ENCODE data around the gene SLC29A2. TPM values are rescaled to one million over a fixed set of nuclear protein-coding genes. Genes with fewer than 3 reads are reported as not detected.

Gene SLC29A2
- polyA plus RNA-seq, 1 of the 3 experiments (the other 2 are of a cell fraction), result 3.2 TPM

DNA sequence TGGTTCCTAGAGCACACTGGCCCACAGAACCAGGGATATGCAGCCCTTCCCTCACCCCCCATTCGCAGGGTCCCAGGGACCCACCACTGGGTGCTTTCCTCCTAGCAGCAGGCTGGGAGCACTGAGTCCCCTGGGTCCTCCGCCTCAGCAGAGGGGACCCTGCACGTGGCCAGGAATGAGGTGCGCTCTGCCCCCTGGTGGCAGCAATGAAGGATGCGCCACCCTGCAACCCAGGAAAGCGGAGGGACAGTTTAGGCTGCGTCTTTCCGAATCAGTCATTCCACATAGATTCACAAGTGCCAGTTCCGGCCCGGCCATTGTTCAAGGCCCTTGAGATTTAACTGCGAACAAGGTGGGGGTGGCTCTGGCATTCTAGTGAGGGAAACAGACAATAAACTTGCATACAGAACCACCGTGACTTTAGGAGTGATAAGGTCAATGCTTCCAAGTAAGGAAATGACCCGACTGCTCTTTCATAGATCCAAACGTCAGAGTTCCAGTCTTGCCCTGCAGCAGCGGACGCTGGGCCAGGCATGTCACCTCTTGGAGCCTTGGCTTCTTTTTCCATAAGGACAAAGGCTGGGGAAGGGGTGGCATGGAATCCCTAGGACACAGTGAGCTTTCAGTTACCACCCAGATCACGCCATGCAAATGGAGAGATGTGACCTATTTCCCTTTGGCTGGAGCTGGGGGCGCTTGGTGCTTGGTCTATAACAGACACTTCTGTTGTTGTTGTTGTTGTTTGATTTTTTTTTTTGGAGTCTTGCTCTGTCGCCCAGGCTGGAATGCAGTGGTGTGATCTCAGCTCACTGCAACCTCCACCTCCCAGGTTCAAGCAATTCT, 43.0 kb downstream of the SLC29A2 start (continued):
- no peak for TF ChIP-seq EZH2phosphoT487 (IDR thresholded peaks at IDR 0.05; ENCODE audit: borderline replicate concordance, low read depth)
- TF ChIP-seq EP300 (IDR thresholded peaks at IDR 0.05; ENCODE audit: borderline replicate concordance in 1 of 2, low read depth in 1 of 2, low read length in 1 of 2), result no peak
- TF ChIP-seq RAD21 (IDR thresholded peaks at IDR 0.05; ENCODE audit: low read length), result peak; percentile 88
- no peak for TF ChIP-seq TCF12 (IDR thresholded peaks at IDR 0.05)
- no peak for TF ChIP-seq POLR2AphosphoS5 (IDR thresholded peaks at IDR 0.05; ENCODE audit: low read depth, low read length)
- TF ChIP-seq FOSL2 (IDR thresholded peaks at IDR 0.05; ENCODE audit: borderline replicate concordance, low read depth), result no peak
- TF ChIP-seq RXRA (IDR thresholded peaks at IDR 0.05; ENCODE audit: borderline replicate concordance, low read depth), result no peak
- no peak for TF ChIP-seq GATA2 (CRISPR knock-in tag; IDR thresholded peaks at IDR 0.05)
- no peak; the same call in 1 of the 2 replicates for TF ChIP-seq NRF1 (IDR thresholded peaks at IDR 0.05; ENCODE audit: low read depth, low read length)
- TF ChIP-seq NFIC (IDR thresholded peaks at IDR 0.05; ENCODE audit: borderline replicate concordance), result no peak
- no peak; the same call in 1 of the 2 replicates for TF ChIP-seq RCOR1 (IDR thresholded peaks at IDR 0.05; ENCODE audit: low read length)
- no peak for TF ChIP-seq MEF2A (IDR thresholded peaks at IDR 0.05; ENCODE audit: borderline replicate concordance, low read depth)
- no peak for TF ChIP-seq TAF1 (IDR thresholded peaks at IDR 0.05; ENCODE audit: borderline replicate concordance, low read depth, low read length)
- TF ChIP-seq YY1 (IDR thresholded peaks at IDR 0.05; ENCODE audit: low read depth), result no peak
- TF ChIP-seq, protein P1, sequence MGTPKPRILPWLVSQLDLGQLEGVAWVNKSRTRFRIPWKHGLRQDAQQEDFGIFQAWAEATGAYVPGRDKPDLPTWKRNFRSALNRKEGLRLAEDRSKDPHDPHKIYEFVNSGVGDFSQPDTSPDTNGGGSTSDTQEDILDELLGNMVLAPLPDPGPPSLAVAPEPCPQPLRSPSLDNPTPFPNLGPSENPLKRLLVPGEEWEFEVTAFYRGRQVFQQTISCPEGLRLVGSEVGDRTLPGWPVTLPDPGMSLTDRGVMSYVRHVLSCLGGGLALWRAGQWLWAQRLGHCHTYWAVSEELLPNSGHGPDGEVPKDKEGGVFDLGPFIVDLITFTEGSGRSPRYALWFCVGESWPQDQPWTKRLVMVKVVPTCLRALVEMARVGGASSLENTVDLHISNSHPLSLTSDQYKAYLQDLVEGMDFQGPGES (IDR thresholded peaks at IDR 0.05; ENCODE audit: low read depth, low read length), result no peak
- no peak for TF ChIP-seq JUND (IDR thresholded peaks at IDR 0.05)
- TF ChIP-seq, protein P2, sequence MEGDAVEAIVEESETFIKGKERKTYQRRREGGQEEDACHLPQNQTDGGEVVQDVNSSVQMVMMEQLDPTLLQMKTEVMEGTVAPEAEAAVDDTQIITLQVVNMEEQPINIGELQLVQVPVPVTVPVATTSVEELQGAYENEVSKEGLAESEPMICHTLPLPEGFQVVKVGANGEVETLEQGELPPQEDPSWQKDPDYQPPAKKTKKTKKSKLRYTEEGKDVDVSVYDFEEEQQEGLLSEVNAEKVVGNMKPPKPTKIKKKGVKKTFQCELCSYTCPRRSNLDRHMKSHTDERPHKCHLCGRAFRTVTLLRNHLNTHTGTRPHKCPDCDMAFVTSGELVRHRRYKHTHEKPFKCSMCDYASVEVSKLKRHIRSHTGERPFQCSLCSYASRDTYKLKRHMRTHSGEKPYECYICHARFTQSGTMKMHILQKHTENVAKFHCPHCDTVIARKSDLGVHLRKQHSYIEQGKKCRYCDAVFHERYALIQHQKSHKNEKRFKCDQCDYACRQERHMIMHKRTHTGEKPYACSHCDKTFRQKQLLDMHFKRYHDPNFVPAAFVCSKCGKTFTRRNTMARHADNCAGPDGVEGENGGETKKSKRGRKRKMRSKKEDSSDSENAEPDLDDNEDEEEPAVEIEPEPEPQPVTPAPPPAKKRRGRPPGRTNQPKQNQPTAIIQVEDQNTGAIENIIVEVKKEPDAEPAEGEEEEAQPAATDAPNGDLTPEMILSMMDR (IDR thresholded peaks at IDR 0.05), result peak; percentile 94
- no peak for TF ChIP-seq FOXJ3 (CRISPR knock-in tag; IDR thresholded peaks at IDR 0.05)
- peak; percentile 63 for TF ChIP-seq CHD2 (IDR thresholded peaks at IDR 0.05; ENCODE audit: low read length, partially characterized antibody)
- TF ChIP-seq, protein P3, sequence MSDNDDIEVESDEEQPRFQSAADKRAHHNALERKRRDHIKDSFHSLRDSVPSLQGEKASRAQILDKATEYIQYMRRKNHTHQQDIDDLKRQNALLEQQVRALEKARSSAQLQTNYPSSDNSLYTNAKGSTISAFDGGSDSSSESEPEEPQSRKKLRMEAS (IDR thresholded peaks at IDR 0.05; ENCODE audit: low read depth), result peak; percentile 99

Measured in SK-N-SH (cell line).